ENCODE data around the gene DUS3L. TPM values are rescaled to one million over a fixed set of nuclear protein-coding genes. Genes with fewer than 3 reads are reported as not detected.

Gene DUS3L
- total RNA-seq, 1 experiment from 2014 or later = 39.3 TPM

- TF ChIP-seq ZNF512 (CRISPR knock-in tag; IDR thresholded peaks at IDR 0.05; ENCODE audit: borderline replicate concordance) = 0 out of 2 replicates have a peak, but pooled peaks have one; percentile 31
- no peak for TF ChIP-seq KAT7 (CRISPR knock-in tag; IDR thresholded peaks at IDR 0.05; ENCODE audit: borderline replicate concordance)
- TF ChIP-seq JAZF1 (CRISPR knock-in tag; IDR thresholded peaks at IDR 0.05) = no peak
- TF ChIP-seq AR (CRISPR knock-in tag; IDR thresholded peaks at IDR 0.05) = no peak
- TF ChIP-seq RORB (CRISPR knock-in tag; IDR thresholded peaks at IDR 0.05) = no peak
- TF ChIP-seq EMX1 (CRISPR knock-in tag; IDR thresholded peaks at IDR 0.05) = no peak
- 0 out of 2 replicates have a peak, but pooled peaks have one; percentile 38 for TF ChIP-seq CREM (CRISPR knock-in tag; IDR thresholded peaks at IDR 0.05)
- TF ChIP-seq MXD4 (CRISPR knock-in tag; IDR thresholded peaks at IDR 0.05; ENCODE audit: borderline replicate concordance) = no peak
- TF ChIP-seq PRDM15 (CRISPR knock-in tag; IDR thresholded peaks at IDR 0.05) = no peak; the same call in 1 of the 2 replicates
- no peak for TF ChIP-seq RELA (CRISPR knock-in tag; IDR thresholded peaks at IDR 0.05; ENCODE audit: borderline replicate concordance)
- no peak for TF ChIP-seq TEAD1 (CRISPR knock-in tag; IDR thresholded peaks at IDR 0.05)
- 0 out of 2 replicates have a peak, but pooled peaks have one; percentile 16 for TF ChIP-seq IRF2 (CRISPR knock-in tag; IDR thresholded peaks at IDR 0.05; ENCODE audit: borderline replicate concordance, low read depth)
- TF ChIP-seq CTCF (IDR thresholded peaks at IDR 0.05) = peak; percentile 86; the same call in 1 of the 2 replicates
- peak; percentile 92 for TF ChIP-seq FOXP4 (CRISPR knock-in tag; IDR thresholded peaks at IDR 0.05)
- no peak for TF ChIP-seq MYBL2 (CRISPR knock-in tag; IDR thresholded peaks at IDR 0.05)
- TF ChIP-seq ZBTB21 (CRISPR knock-in tag; IDR thresholded peaks at IDR 0.05; ENCODE audit: borderline replicate concordance) = no peak
- TF ChIP-seq SMAD3 (CRISPR knock-in tag; IDR thresholded peaks at IDR 0.05; ENCODE audit: borderline replicate concordance) = peak; percentile 81; the same call in 1 of the 2 replicates
- TF ChIP-seq STAT6 (CRISPR knock-in tag; conservative IDR thresholded peaks at IDR 0.05; ENCODE audit: low read depth) = no peak
- 0 out of 2 replicates have a peak, but pooled peaks have one; percentile 32 for TF ChIP-seq USF2 (CRISPR knock-in tag; IDR thresholded peaks at IDR 0.05)
- peak; percentile 84; the same call in 1 of the 2 replicates for TF ChIP-seq TEAD4 (CRISPR knock-in tag; IDR thresholded peaks at IDR 0.05)
- no peak for TF ChIP-seq SMAD4 (CRISPR knock-in tag; IDR thresholded peaks at IDR 0.05)
Observed at GRCh38 chr19:5803752-5804515, 13.0 kb upstream of the DUS3L start (continued).

Data from WTC11 (cell line).